A673 (cell line): ENCODE measurements around the gene ERBIN. TPM values are rescaled to one million over a fixed set of nuclear protein-coding genes. Genes with fewer than 3 reads are reported as not detected.

Source experiments
- BruUV-seq: library from RNA; stranded (reverse); fragments of 400-500 nt; replicated peaks from 2 replicates; lab custom pipeline; 2021; lab: Mats Ljungman, UMichigan
- CTCF ChIA-PET: fragments of 300-600 bp; sonication (Branson Sonifier 250); formaldehyde crosslinking; loops from one replicate; lab custom pipeline; 2022; ENCODE audit warnings: antibody characterized with exemption; lab: Charles Lee
- POLR2A ChIA-PET: fragments of 300-600 bp; sonication (Branson Sonifier 250); formaldehyde crosslinking; loops from one replicate; lab custom pipeline; 2022; ENCODE audit warnings: antibody characterized with exemption; ENCODE audit not compliant: low non-redundant PET; lab: Charles Lee
- DNase-seq: peaks from one replicate; pipeline ENCODE4 v3.0.0-alpha.2; 2015; ENCODE audit warnings: low spot score
- H3K27ac ChIP-seq: fragments of 200-600 bp; sonication (generic); 2 replicates; pipeline ENCODE4 v1.5.1; 2016; ENCODE audit warnings: mixed run types, low read depth, mild to moderate bottlenecking, mixed read lengths, antibody characterized with exemption, low read length; ENCODE audit not compliant: poor library complexity, severe bottlenecking
- H3K27me3 ChIP-seq: fragments of 200-600 bp; sonication (generic); replicated peaks from 2 replicates; pipeline ENCODE4 v1.6.1; 2017; ENCODE audit warnings: mixed run types, low read depth, mild to moderate bottlenecking, mixed read lengths, antibody characterized with exemption, low read length; ENCODE audit not compliant: insufficient read depth, poor library complexity
- H3K36me3 ChIP-seq: fragments of 200-600 bp; sonication (generic); 2 replicates; pipeline ENCODE4 v1.6.1; 2016; ENCODE audit warnings: mixed run types, mild to moderate bottlenecking, mixed read lengths, antibody characterized with exemption, low read length; ENCODE audit not compliant: insufficient read depth, poor library complexity, severe bottlenecking
- H3K4me1 ChIP-seq: fragments of 200-600 bp; sonication (generic); 2 replicates; pipeline ENCODE4 v1.6.1; 2017; ENCODE audit warnings: mixed run types, mild to moderate bottlenecking, mixed read lengths, antibody characterized with exemption, low read length; ENCODE audit not compliant: insufficient read depth, poor library complexity, severe bottlenecking
- H3K4me3 ChIP-seq: fragments of 200-600 bp; sonication (generic); 2 replicates; pipeline ENCODE4 v1.5.1; 2016; ENCODE audit warnings: low read depth, mixed run types, mild to moderate bottlenecking, mixed read lengths, low read length; ENCODE audit not compliant: poor library complexity, severe bottlenecking
- H3K9me3 ChIP-seq: fragments of 200-600 bp; sonication (generic); 2 replicates; pipeline ENCODE4 v1.6.1; 2016; ENCODE audit warnings: mixed run types, low read depth, mild to moderate bottlenecking, mixed read lengths, antibody characterized with exemption, low read length; ENCODE audit not compliant: poor library complexity, severe bottlenecking
- EZH2 ChIP-seq: fragments of 200-600 bp; sonication (generic); IDR thresholded peaks from 2 replicates; pipeline ENCODE4 v1.6.1; 2017; ENCODE audit warnings: borderline replicate concordance, low read depth, mild to moderate bottlenecking, mixed read lengths, antibody characterized with exemption, low read length; ENCODE audit not compliant: poor library complexity, severe bottlenecking
- intact Hi-C: fragments of 100-400 bp; cut with micrococcal nuclease; formaldehyde crosslinking; loops from one replicate; pipeline ENCODE4 v1.10.0; 2022; ENCODE audit not compliant: unreplicated experiment
- total RNA-seq: library from RNA; stranded (reverse); gene quantifications from 2 replicates; pipeline ENCODE4 v1.2.3, GENCODE V29; 2021
- TF ChIP-seq, protein P1 (sequence below): fragments of 300-800, 200-600 bp; sonication (generic); conservative IDR thresholded peaks from 2 replicates; pipeline ENCODE4 v1.5.1; 2017; ENCODE audit warnings: low read depth, mild to moderate bottlenecking, antibody characterized with exemption, low read length, moderate library complexity, mixed read lengths

ERBIN gene
- total RNA-seq, 1 experiment from 2014 or later = 47.5 TPM

GRCh38 chr5:66001952-66002351, 75.6 kb downstream of the ERBIN start:
- Histone ChIP-seq H3K9me3 (no peaks in the 10 kb centered on the region), H3K4me3 (no peak overlapping the region), H3K36me3 (no peaks in the 10 kb centered on the region), H3K27me3 (no peaks in the 10 kb centered on the region), H3K27ac (no peak overlapping the region), H3K4me1 (no peaks in the 10 kb centered on the region)
- TF ChIP-seq, protein P1, sequence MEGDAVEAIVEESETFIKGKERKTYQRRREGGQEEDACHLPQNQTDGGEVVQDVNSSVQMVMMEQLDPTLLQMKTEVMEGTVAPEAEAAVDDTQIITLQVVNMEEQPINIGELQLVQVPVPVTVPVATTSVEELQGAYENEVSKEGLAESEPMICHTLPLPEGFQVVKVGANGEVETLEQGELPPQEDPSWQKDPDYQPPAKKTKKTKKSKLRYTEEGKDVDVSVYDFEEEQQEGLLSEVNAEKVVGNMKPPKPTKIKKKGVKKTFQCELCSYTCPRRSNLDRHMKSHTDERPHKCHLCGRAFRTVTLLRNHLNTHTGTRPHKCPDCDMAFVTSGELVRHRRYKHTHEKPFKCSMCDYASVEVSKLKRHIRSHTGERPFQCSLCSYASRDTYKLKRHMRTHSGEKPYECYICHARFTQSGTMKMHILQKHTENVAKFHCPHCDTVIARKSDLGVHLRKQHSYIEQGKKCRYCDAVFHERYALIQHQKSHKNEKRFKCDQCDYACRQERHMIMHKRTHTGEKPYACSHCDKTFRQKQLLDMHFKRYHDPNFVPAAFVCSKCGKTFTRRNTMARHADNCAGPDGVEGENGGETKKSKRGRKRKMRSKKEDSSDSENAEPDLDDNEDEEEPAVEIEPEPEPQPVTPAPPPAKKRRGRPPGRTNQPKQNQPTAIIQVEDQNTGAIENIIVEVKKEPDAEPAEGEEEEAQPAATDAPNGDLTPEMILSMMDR = no peak
- TF ChIP-seq EZH2 = no peak
- intact Hi-C loops = no loop called here
- ChIA-PET POLR2A (no interaction called here), CTCF (no interaction called here)
- DNase-seq = no peak
- BruUV-seq = no TSS peak

GRCh38 chr5:66002415-66002814, 76.0 kb downstream of the ERBIN start:
- Histone ChIP-seq H3K4me1 (no peaks in the 10 kb centered on the region), H3K9me3 (no peaks in the 10 kb centered on the region), H3K36me3 (no peaks in the 10 kb centered on the region), H3K27me3 (no peaks in the 10 kb centered on the region), H3K4me3 (no peak overlapping the region), H3K27ac (no peak overlapping the region)
- TF ChIP-seq, protein P1 = no peak
- no peak for TF ChIP-seq EZH2
- DNase-seq = no peak
- POLR2A ChIA-PET = no interaction called here
- no TSS peak for BruUV-seq
- CTCF ChIA-PET = no interaction called here
- intact Hi-C loops = no loop called here

DNA sequence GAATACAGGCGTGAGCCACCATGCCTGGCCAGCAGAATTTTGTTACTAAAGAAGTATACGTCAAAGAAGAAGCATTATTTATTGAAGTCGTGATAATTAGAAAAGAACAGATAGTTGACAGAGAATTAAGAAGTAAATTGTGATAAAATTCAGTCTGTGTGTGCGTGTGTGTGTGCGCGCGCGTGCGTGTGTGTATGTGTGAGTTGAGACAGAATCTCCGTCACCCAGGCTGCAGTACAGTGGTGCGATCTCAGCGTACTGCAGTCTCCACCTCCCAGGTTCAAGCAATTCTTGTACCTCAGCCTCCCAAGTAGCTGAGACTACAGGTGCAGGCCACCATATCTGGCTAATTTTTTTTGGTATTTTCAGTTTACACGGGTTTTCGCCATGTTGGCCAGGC, 77.8 kb downstream of the ERBIN start:
- no peaks in the 10 kb centered on the region for H3K4me1 ChIP-seq
- H3K9me3 ChIP-seq = no peaks in the 10 kb centered on the region
- no peak for TF ChIP-seq EZH2
- TF ChIP-seq, protein P1 = no peak
- intact Hi-C loops = no loop called here
- no TSS peak for BruUV-seq
- no peaks in the 10 kb centered on the region for H3K27me3 ChIP-seq
- DNase-seq = no peak
- no peaks in the 10 kb centered on the region for H3K36me3 ChIP-seq
- ChIA-PET POLR2A (no interaction called here), CTCF (no interaction called here)
- H3K4me3 ChIP-seq = no peak overlapping the region
- H3K27ac ChIP-seq = no peak overlapping the region
